ENCODE results near the gene CFAP73. TPM values are rescaled to one million over a fixed set of nuclear protein-coding genes. Genes with fewer than 3 reads are reported as not detected.

The CFAP73 gene
- total RNA-seq, 2 experiments from 2014 or later = 0.23 to 0.34 TPM

- ATAC-seq (peak; percentile 60), DNase-seq (peak; percentile 84)
- Mint-ChIP-seq H3K9me3 (ENCODE audit: insufficient read depth) (no peaks in the 10 kb centered on the region), H3K4me1 (ENCODE audit: low read depth) (peaks cover 35% of the 10 kb centered on the region), H3K36me3 (ENCODE audit: low read depth) (peaks cover 40% of the 10 kb centered on the region), H3K4me3 (peak within 1 kb of the TSS; percentile 97), H3K27ac (peak within 1 kb of the TSS; percentile 98), H3K27me3 (ENCODE audit: low read depth) (no peaks in the 10 kb centered on the region)
- POLR2A ChIA-PET = interaction anchor here (0.6 to 2.2 kb wide), 9 partner anchors 9 to 1057 kb away, joined by 3 to 12 read pairs (median 5); partner anchors contain the start of gene OAS2
- CTCF ChIA-PET = interaction anchor here (0.8 to 2.1 kb wide), 3 partner anchors 12 to 239 kb away, joined by 3 to 14 read pairs (median 4); no protein-coding TSS in a partner anchor
Measured at GRCh38 chr12:113185180-113186032, 35.9 kb downstream of the CFAP73 start, which contains the start of the genes DDX54 and RITA1. DDX54 (minus strand) TSS chr12:113185478; CDS start chr12:113185451, 27 bp downstream. RITA1 (plus strand) TSS chr12:113185721; CDS start chr12:113186747, 1,026 bp downstream.

- POLR2A ChIA-PET = interaction anchor here (0.6 to 2.2 kb wide), 9 partner anchors 9 to 279 kb away, joined by 3 to 12 read pairs (median 5); partner anchors contain the start of genes OAS1 and OAS2
- CTCF ChIA-PET = interaction anchor here (0.8 to 2.0 kb wide), 3 partner anchors 12 to 32 kb away, joined by 3 to 7 read pairs (median 5); no protein-coding TSS in a partner anchor
- DNase-seq (no peak), ATAC-seq (no peak)
- Mint-ChIP-seq H3K4me3 (peak overlapping the region; percentile 97), H3K27me3 (ENCODE audit: low read depth) (no peaks in the 10 kb centered on the region), H3K4me1 (ENCODE audit: low read depth) (peaks cover 35% of the 10 kb centered on the region), H3K27ac (peak overlapping the region; percentile 98), H3K9me3 (ENCODE audit: insufficient read depth) (no peaks in the 10 kb centered on the region), H3K36me3 (ENCODE audit: low read depth) (peaks cover 40% of the 10 kb centered on the region)
Measured at GRCh38 chr12:113186033-113186365, 36.5 kb downstream of the CFAP73 start.

- DNase-seq = no peak
- no peaks in the 10 kb centered on the region for H3K9me3 Mint-ChIP-seq (ENCODE audit: insufficient read depth)
- H3K4me3 Mint-ChIP-seq = peak overlapping the region; percentile 97
- CTCF ChIA-PET = interaction anchor here (1.7 to 2.0 kb wide), 2 partner anchors 13 to 32 kb away, joined by 5 to 7 read pairs; no protein-coding TSS in a partner anchor
- peaks cover 35% of the 10 kb centered on the region for H3K4me1 Mint-ChIP-seq (ENCODE audit: low read depth)
- POLR2A ChIA-PET = interaction anchor here (1.3 to 2.2 kb wide), 4 partner anchors 18 to 280 kb away, joined by 3 to 10 read pairs (median 5); partner anchors contain the start of genes OAS1 and OAS2
- peaks cover 39% of the 10 kb centered on the region for H3K36me3 Mint-ChIP-seq (ENCODE audit: low read depth)
- H3K27me3 Mint-ChIP-seq (ENCODE audit: low read depth) = no peaks in the 10 kb centered on the region
- ATAC-seq = no peak
- peak overlapping the region; percentile 98 for H3K27ac Mint-ChIP-seq
Measured at GRCh38 chr12:113186666-113187325, 37.3 kb downstream of the CFAP73 start.

- no peak overlapping the region for H3K4me3 Mint-ChIP-seq
- H3K27me3 Mint-ChIP-seq (ENCODE audit: low read depth) = no peaks in the 10 kb centered on the region
- no peaks in the 10 kb centered on the region for H3K9me3 Mint-ChIP-seq (ENCODE audit: insufficient read depth)
- ATAC-seq (no peak), DNase-seq (no peak)
- ChIA-PET POLR2A (interaction anchor here (0.7 kb wide), 1 partner anchor 37 kb away, joined by 3 read pairs; no protein-coding TSS in a partner anchor), CTCF (no interaction called here)
- H3K27ac Mint-ChIP-seq = no peak overlapping the region
- H3K36me3 Mint-ChIP-seq (ENCODE audit: low read depth) = peaks cover 41% of the 10 kb centered on the region
- peaks cover 20% of the 10 kb centered on the region for H3K4me1 Mint-ChIP-seq (ENCODE audit: low read depth)
Measured at GRCh38 chr12:113189361-113189760, 39.8 kb downstream of the CFAP73 start.

GRCh38 chr12:113190761-113191160, 41.2 kb downstream of the CFAP73 start:
- ChIA-PET POLR2A (no interaction called here), CTCF (no interaction called here)
- peaks cover 20% of the 10 kb centered on the region for H3K4me1 Mint-ChIP-seq (ENCODE audit: low read depth)
- H3K27ac Mint-ChIP-seq = no peak overlapping the region
- ATAC-seq (no peak), DNase-seq (no peak)
- no peaks in the 10 kb centered on the region for H3K27me3 Mint-ChIP-seq (ENCODE audit: low read depth)
- H3K4me3 Mint-ChIP-seq = no peak overlapping the region
- H3K36me3 Mint-ChIP-seq (ENCODE audit: low read depth) = peaks cover 41% of the 10 kb centered on the region
- H3K9me3 Mint-ChIP-seq (ENCODE audit: insufficient read depth) = no peaks in the 10 kb centered on the region

- no peak overlapping the region for H3K27ac Mint-ChIP-seq
- CTCF ChIA-PET = no interaction called here
Measured at GRCh38 chr12:113191227-113191626, 41.7 kb downstream of the CFAP73 start.

GRCh38 chr12:113194971-113195391, 45.5 kb downstream of the CFAP73 start:
- CTCF ChIA-PET = interaction anchor here (1.1 to 1.3 kb wide), 4 partner anchors 13 to 230 kb away, joined by 3 to 6 read pairs (median 4); partner anchors contain the start of gene TPCN1
- POLR2A ChIA-PET = interaction anchor here (1.8 kb wide), 1 partner anchor 10 kb away, joined by 5 read pairs; the partner anchor contains the start of genes DDX54 and RITA1
- H3K9me3 Mint-ChIP-seq (ENCODE audit: insufficient read depth) = no peaks in the 10 kb centered on the region
- peaks cover 17% of the 10 kb centered on the region for H3K36me3 Mint-ChIP-seq (ENCODE audit: low read depth)
- H3K27ac Mint-ChIP-seq = no peak overlapping the region
- H3K4me1 Mint-ChIP-seq (ENCODE audit: low read depth) = peaks cover 9% of the 10 kb centered on the region
- no peaks in the 10 kb centered on the region for H3K27me3 Mint-ChIP-seq (ENCODE audit: low read depth)
- ATAC-seq = no peak
- no peak overlapping the region for H3K4me3 Mint-ChIP-seq
- no peak for DNase-seq

More at GRCh38 chr12:113191227-113191626, 41.7 kb downstream of the CFAP73 start:
- no peaks in the 10 kb centered on the region for H3K9me3 Mint-ChIP-seq (ENCODE audit: insufficient read depth)
- H3K36me3 Mint-ChIP-seq (ENCODE audit: low read depth) = peaks cover 38% of the 10 kb centered on the region
- H3K4me3 Mint-ChIP-seq = no peak overlapping the region
- peaks cover 17% of the 10 kb centered on the region for H3K4me1 Mint-ChIP-seq (ENCODE audit: low read depth)
- H3K27me3 Mint-ChIP-seq (ENCODE audit: low read depth) = no peaks in the 10 kb centered on the region
- DNase-seq = no peak
- POLR2A ChIA-PET = no interaction called here
- ATAC-seq = no peak

GRCh38 chr12:113195598-113195997, 46.1 kb downstream of the CFAP73 start:
- CTCF ChIA-PET = interaction anchor here (1.1 to 1.3 kb wide), 3 partner anchors 12 to 229 kb away, joined by 4 to 6 read pairs (median 4); partner anchors contain the start of gene TPCN1
- no peaks in the 10 kb centered on the region for H3K9me3 Mint-ChIP-seq (ENCODE audit: insufficient read depth)
- no peak for DNase-seq
- no peak overlapping the region for H3K4me3 Mint-ChIP-seq
- H3K36me3 Mint-ChIP-seq (ENCODE audit: low read depth) = peaks cover 15% of the 10 kb centered on the region
- H3K27ac Mint-ChIP-seq = no peak overlapping the region
- peaks cover 7% of the 10 kb centered on the region for H3K4me1 Mint-ChIP-seq (ENCODE audit: low read depth)
- POLR2A ChIA-PET = interaction anchor here (1.8 kb wide), 1 partner anchor 10 kb away, joined by 5 read pairs; the partner anchor contains the start of genes DDX54 and RITA1
- ATAC-seq = no peak
- no peaks in the 10 kb centered on the region for H3K27me3 Mint-ChIP-seq (ENCODE audit: low read depth)

GRCh38 chr12:113196582-113196981, 47.1 kb downstream of the CFAP73 start:
- POLR2A ChIA-PET = interaction anchor here (1.2 kb wide), 1 partner anchor 12 kb away, joined by 3 read pairs; no protein-coding TSS in a partner anchor

GRCh38 chr12:113196990-113197389, 47.5 kb downstream of the CFAP73 start:
- no peak overlapping the region for H3K27ac Mint-ChIP-seq
- ATAC-seq (peak; percentile 97), DNase-seq (peak; percentile 79)
- no peak overlapping the region for H3K4me3 Mint-ChIP-seq
- H3K9me3 Mint-ChIP-seq (ENCODE audit: insufficient read depth) = no peaks in the 10 kb centered on the region
- peaks cover 10% of the 10 kb centered on the region for H3K4me1 Mint-ChIP-seq (ENCODE audit: low read depth)
- ChIA-PET CTCF (interaction anchor here (0.6 to 4.2 kb wide), 5 partner anchors 10 to 271 kb away, joined by 3 to 15 read pairs (median 4); no protein-coding TSS in a partner anchor), POLR2A (interaction anchor here (1.2 kb wide), 1 partner anchor 11 kb away, joined by 3 read pairs; no protein-coding TSS in a partner anchor)
- no peaks in the 10 kb centered on the region for H3K27me3 Mint-ChIP-seq (ENCODE audit: low read depth)
- peaks cover 9% of the 10 kb centered on the region for H3K36me3 Mint-ChIP-seq (ENCODE audit: low read depth)

More at GRCh38 chr12:113196582-113196981, 47.1 kb downstream of the CFAP73 start:
- no peaks in the 10 kb centered on the region for H3K9me3 Mint-ChIP-seq (ENCODE audit: insufficient read depth)
- peaks cover 11% of the 10 kb centered on the region for H3K36me3 Mint-ChIP-seq (ENCODE audit: low read depth)
- no peaks in the 10 kb centered on the region for H3K27me3 Mint-ChIP-seq (ENCODE audit: low read depth)
- H3K27ac Mint-ChIP-seq = no peak overlapping the region
- ATAC-seq (no peak), DNase-seq (no peak)
- H3K4me3 Mint-ChIP-seq = no peak overlapping the region
- peaks cover 8% of the 10 kb centered on the region for H3K4me1 Mint-ChIP-seq (ENCODE audit: low read depth)
- CTCF ChIA-PET = interaction anchor here (0.9 to 4.2 kb wide), 3 partner anchors 11 to 229 kb away, joined by 3 to 15 read pairs (median 4); no protein-coding TSS in a partner anchor
